ENCODE results near the gene TPRG1L.

The TPRG1L gene

GRCh38 chr1:3614755-3615742 lies 9.8 kb upstream of the TPRG1L start (continued):
- TF ChIP-seq ZNF704 (tag by site-specific recombination; IDR thresholded peaks at IDR 0.05) (no peak), ZBTB17 (tag by site-specific recombination; IDR thresholded peaks at IDR 0.05) (no peak), ZNF623 (tag by site-specific recombination; IDR thresholded peaks at IDR 0.05) (no peak), ZNF398 (tag by site-specific recombination; IDR thresholded peaks at IDR 0.05) (no peak), ZSCAN5A (tag by site-specific recombination; IDR thresholded peaks at IDR 0.05) (no peak), ZNF768 (tag by site-specific recombination; IDR thresholded peaks at IDR 0.05) (no peak)

- Histone ChIP-seq H3K4me3 (ENCODE audit: low read depth, low read length) (no peak overlapping the region), H3K4me1 (ENCODE audit: control insufficient read depth, insufficient read depth, low read length) (no peaks in the 10 kb centered on the region; the same call in 1 of the 2 replicates), H3K36me3 (ENCODE audit: control insufficient read depth in 2 of 2, insufficient read depth in 1 of 2, low read length in 2 of 2) (no peaks in the 10 kb centered on the region), H3K9me3 (ENCODE audit: control insufficient read depth, insufficient read depth, low read depth, low read length) (no peaks in the 10 kb centered on the region), H3K27ac (ENCODE audit: extremely low read depth, low read depth, low read length) (no peak overlapping the region)
- CTCF ChIA-PET, result interaction anchor here (0.5 to 7.8 kb wide), 7 partner anchors 26 to 167 kb away, joined by 3 to 41 read pairs (median 4); no protein-coding TSS in a partner anchor
- POLR2A ChIA-PET, result no interaction called here
- TF ChIP-seq ZNF148 (tag by site-specific recombination; IDR thresholded peaks at IDR 0.05; ENCODE audit: borderline replicate concordance), result no peak
- TF ChIP-seq ZNF140 (tag by site-specific recombination; IDR thresholded peaks at IDR 0.05), result no peak
- TF ChIP-seq YY1 (tag by site-specific recombination; IDR thresholded peaks at IDR 0.05), result no peak
- TF ChIP-seq KLF8 (tag by site-specific recombination; IDR thresholded peaks at IDR 0.05), result no peak
- TF ChIP-seq ZNF488 (tag by site-specific recombination; IDR thresholded peaks at IDR 0.05), result no peak
- no peak for TF ChIP-seq ZBTB20 (tag by site-specific recombination; IDR thresholded peaks at IDR 0.05)
- TF ChIP-seq ZSCAN23 (tag by site-specific recombination; IDR thresholded peaks at IDR 0.05), result no peak
- TF ChIP-seq ZNF280D (tag by site-specific recombination; IDR thresholded peaks at IDR 0.05), result no peak
- no peak for TF ChIP-seq ZNF18 (tag by site-specific recombination; IDR thresholded peaks at IDR 0.05)
- no peak for TF ChIP-seq ZBTB26 (tag by site-specific recombination; optimal IDR thresholded peaks at IDR 0.05)
- no peak for TF ChIP-seq ZNF707 (tag by site-specific recombination; IDR thresholded peaks at IDR 0.05)
- TF ChIP-seq ZNF548 (tag by site-specific recombination; IDR thresholded peaks at IDR 0.05), result no peak
- no peak for TF ChIP-seq KLF9 (tag by site-specific recombination; IDR thresholded peaks at IDR 0.05; ENCODE audit: low read depth)
- TF ChIP-seq WT1 (tag by site-specific recombination; IDR thresholded peaks at IDR 0.05), result no peak
- no peak for TF ChIP-seq HOXC10 (CRISPR knock-in tag; IDR thresholded peaks at IDR 0.05)
These were observed 8.0 kb upstream of the TPRG1L start for GRCh38 chr1:3616861-3617260.
